ENCODE data around the gene TBC1D9B.

DNA sequence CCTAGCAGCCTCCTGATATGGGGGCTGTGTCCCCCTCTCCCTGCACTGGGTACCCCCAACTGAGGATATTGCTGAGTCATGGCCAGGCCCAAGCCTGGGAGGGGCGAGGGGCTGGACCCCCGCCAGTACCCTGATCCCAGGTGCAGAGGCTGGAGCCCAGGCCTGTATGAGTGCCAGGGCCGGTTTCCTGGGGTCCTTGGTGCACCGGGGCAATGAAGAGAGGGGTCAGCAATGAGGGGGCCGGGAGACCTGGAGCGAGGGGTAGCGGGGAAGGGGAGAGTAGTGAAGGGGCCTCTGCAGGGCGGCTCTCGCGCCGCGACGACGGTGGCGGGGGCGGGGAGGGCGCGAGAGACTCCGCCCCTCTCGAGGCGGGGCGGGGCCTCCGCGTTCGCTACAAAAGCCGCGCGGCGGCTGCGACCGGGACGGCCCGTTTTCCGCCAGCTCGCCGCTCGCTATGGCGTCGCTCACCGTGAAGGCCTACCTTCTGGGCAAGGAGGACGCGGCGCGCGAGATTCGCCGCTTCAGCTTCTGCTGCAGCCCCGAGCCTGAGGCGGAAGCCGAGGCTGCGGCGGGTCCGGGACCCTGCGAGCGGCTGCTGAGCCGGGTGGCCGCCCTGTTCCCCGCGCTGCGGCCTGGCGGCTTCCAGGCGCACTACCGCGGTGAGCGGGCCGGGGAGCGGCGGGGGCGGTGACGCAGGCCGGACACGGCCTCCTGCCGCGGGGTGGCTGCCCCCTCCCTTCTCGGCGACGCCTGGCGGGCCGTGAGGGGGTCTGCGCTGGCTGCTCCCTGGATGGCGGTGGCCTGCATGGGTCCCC lies 87.0 kb downstream of the TBC1D9B start, which contains the start of gene SQSTM1:
- TF ChIP-seq, protein P1, sequence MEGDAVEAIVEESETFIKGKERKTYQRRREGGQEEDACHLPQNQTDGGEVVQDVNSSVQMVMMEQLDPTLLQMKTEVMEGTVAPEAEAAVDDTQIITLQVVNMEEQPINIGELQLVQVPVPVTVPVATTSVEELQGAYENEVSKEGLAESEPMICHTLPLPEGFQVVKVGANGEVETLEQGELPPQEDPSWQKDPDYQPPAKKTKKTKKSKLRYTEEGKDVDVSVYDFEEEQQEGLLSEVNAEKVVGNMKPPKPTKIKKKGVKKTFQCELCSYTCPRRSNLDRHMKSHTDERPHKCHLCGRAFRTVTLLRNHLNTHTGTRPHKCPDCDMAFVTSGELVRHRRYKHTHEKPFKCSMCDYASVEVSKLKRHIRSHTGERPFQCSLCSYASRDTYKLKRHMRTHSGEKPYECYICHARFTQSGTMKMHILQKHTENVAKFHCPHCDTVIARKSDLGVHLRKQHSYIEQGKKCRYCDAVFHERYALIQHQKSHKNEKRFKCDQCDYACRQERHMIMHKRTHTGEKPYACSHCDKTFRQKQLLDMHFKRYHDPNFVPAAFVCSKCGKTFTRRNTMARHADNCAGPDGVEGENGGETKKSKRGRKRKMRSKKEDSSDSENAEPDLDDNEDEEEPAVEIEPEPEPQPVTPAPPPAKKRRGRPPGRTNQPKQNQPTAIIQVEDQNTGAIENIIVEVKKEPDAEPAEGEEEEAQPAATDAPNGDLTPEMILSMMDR (conservative IDR thresholded peaks at IDR 0.05; ENCODE audit: low read depth, low read length): no peak
- no peak for TF ChIP-seq EZH2 (IDR thresholded peaks at IDR 0.05; ENCODE audit: low read length, unreplicated experiment)
